GM21528 (cell line): Measurements from ENCODE around the gene HMCN2.
"Not testable (repeated sequence)": the region's sequence is repeated elsewhere in the genome, so short reads cannot be mapped to it uniquely, and the experiment has no call there.

Source experiments
- ATAC-seq: cut with Tn5 transposase; IDR thresholded peaks from one replicate; pipeline ENCODE4 v1.9.1; 2021; ENCODE audit warnings: mild to moderate bottlenecking, moderate library complexity; ENCODE audit not compliant: unreplicated experiment, low FRiP score

The HMCN2 gene

DNA sequence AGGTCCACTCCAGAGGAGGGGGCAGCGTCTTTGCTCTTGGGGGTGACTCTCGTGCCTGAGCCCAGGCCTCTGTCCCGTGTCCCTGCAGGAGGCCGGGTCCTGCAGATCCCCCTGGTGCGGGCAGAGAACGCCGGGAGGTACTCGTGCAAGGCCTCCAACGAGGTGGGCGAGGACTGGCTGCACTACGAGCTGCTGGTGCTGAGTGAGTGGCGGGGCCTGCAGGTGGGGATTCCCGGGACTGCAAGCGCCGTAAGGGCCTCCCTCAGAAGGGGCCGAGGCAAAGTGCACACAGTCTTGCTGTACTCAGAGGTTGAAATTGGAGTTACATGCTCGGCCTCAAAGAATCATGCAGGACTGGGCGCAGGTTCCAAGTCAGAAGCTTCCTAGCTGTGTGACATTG lies 116.5 kb downstream of the HMCN2 start:
- ATAC-seq = no peak

DNA sequence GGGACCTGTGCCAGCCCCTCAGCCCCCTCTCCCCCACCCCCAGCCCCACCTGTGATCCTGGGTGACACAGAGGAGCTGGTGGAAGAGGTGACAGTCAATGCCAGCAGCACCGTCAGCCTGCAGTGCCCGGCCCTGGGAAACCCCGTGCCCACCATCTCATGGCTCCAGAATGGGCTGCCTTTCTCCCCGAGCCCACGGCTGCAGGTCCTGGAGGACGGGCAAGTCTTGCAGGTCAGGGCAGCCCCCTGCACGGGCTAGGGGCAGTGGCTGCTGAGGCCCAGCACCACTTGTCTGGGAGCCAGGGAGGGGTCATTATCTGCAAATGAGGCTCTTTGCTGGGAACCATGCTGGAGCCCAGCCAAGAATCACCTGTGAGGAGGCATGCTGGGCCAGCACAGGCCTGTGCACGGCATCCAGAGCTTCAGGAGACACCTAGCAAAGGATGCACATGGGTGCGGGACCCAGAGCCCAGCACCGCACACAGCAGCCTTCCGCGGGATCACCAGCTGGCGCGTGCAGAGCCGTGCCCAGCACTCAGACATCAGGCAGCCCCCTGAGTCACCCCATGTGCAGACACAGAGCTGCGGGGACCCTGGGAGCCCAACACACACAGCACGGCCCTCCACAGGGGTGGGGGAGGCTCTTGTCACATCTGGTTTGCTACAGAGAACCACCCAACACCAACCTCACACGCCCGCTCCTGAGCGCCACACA lies 117.2 kb downstream of the HMCN2 start:
- ATAC-seq = no peak

DNA sequence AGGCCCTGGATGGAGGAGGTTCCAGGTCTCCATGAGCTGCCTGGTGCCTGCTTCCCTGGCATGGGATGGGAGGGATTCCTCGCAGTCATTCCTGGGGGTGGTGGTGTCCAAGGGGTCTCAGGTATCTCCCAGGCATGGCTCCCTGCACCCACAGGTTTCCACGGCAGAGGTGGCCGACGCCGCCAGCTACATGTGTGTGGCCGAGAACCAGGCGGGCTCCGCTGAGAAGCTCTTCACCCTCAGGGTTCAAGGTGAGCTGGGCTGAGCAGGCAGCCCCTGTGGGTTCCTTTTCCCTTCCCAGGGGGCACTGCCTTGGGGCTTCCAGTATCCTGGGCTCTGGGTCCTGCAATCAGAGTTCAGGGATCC lies 117.8 kb downstream of the HMCN2 start:
- no peak for ATAC-seq

DNA sequence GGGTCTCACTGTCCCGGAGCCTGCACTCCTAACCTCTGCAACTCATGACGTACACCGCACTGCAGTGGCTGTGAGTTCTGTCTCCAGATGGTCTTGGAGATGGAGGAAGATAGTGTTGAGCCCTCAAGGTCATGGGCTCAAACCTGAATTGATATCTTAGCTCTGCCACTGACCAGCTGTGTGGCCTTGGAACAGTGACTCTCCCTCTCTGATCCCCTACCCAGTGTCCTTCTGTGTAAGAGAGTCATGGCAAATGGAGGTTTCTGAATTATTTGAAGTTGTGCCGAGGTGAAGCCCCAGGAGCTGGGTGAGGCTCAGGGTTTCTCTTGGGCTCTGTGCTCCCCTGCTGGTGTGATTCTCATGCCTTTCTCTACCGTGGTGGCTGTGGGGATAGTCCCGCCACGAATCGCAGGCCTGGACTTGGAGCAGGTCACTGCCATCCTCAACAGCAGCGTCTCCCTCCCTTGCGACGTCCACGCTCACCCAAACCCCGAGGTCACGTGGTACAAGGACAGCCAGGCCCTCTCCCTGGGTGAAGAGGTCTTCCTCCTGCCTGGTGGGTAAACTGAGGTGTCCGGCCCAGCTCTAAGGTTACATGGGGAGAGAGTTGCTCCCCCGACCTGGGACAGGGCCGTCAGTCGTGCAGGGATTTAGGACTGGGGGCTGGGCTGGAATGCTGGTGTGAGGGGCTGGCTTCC lies 118.6 kb downstream of the HMCN2 start:
- ATAC-seq = no peak

DNA sequence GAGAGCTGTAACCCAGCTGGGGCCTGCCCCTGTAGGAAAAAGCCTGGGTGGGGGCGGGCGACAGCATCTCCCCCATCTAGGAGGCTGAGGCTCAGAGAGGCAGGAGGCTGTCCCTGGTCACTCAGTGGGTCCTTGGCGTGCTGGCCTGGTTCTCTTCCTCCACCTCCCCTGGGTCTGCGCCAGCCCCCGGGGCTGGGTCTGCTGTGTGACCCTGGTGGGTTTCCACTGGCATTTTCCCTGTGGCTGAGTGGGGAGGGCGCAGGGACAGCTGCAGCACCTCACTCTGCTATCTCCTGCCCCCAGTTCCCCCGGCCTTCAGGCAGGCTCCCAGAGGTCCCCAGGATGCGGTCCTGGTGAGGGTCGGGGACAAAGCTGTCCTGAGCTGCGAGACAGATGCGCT lies 119.7 kb downstream of the HMCN2 start:
- no peak for ATAC-seq

DNA sequence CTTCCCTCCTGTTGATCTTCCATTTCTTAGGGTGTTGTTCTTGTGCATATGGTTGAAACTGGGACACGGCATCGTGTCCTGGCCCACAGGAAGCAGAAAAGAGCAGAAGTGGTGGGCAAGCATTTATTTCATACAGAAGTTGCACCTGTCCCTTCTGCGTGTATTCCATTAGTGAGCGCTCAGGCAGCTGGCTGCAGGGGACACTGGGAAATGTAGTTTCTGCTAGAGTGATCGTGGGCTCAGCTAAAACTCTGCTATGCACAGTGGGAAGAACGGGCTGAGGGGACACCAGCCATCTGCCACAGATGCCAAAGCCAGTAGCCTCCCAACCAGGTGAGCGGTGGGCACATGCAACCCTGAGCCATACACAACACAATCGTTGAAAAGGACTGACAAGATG lies 121.8 kb downstream of the HMCN2 start:
- no peak for ATAC-seq

DNA sequence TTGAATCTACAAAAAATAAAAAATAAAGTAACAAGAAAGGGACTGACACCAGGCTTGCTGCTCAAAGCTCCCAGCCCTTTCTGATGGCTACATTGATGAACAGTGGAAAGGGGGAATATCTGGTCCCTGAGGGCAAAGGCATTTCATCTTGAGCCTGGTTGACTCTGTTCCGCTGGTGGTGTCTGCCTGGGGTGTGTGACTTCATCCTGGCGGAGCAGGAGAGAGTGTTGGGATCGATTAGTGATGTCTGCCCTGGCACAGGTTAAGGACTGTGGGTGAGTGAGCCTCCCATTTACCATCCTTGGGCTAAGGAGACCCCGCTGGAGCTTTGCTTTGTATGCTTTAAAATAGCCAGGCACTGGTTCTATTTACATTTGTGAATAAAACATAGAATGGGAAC lies 122.3 kb downstream of the HMCN2 start:
- no peak for ATAC-seq

DNA sequence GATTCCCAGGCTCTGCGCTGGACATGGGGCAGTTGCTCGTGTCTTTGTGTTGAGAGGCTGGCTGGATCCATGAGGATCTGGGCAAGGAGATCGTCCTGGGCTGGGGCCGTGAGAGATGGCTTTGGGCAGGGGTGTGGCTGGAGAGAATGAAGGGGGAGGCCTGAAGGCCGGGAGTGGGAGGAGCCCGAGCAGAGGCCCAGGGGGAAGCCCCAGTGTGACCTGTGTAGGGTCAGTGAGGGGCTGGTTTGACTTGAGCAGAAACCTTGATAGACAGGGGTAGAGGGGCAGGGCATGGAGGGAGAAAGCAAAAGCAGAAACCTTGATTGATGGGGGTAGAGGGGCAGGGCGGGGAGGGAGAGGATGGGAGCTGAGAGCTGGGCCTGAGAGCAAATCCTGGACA lies 124.8 kb downstream of the HMCN2 start:
- no peak for ATAC-seq

DNA sequence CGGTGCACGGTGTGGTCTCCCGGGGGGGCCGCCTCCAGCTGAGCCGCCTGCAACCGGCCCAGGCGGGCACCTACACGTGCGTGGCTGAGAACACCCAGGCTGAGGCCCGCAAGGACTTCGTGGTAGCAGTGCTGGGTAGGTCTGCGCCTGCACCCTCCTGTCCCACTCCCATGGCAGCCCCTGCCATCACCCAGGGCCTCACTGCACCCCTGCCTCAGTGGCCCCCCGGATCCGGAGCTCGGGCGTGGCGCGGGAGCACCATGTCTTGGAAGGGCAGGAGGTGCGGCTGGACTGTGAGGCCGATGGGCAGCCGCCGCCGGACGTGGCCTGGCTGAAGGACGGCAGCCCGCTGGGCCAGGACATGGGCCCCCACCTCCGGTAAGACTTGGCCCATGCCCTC lies 125.4 kb downstream of the HMCN2 start:
- ATAC-seq = no peak

DNA sequence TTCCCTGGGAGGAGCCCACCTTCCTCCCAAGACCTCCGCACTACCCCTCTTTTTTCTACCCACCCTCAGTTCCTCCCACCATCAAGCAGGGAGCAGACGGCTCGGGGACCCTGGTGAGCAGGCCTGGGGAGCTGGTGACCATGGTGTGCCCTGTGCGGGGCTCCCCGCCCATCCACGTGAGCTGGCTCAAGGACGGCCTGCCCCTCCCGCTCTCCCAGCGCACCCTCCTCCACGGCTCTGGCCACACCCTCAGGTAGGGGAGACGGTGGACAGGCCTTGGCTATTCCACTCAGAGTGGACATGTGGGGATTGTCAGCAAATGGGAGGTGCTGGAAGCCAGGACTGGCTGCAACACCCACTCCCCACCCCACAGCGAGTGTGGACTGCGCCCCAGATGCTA lies 126.3 kb downstream of the HMCN2 start:
- no peak for ATAC-seq

DNA sequence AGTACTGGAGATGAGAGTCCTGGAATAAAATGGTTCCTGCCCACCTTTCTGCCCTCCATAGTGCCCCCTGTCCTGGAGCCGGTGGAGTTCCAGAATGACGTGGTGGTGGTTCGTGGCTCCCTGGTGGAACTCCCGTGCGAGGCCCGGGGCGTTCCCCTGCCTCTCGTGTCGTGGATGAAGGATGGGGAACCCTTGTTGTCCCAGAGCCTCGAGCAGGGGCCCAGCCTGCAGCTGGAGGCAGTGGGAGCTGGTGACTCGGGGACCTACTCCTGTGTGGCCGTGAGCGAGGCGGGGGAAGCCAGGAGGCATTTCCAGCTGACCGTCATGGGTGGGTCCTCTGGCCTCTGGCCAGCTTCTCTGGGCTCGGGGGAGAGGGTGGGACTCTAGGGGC lies 128.1 kb downstream of the HMCN2 start:
- ATAC-seq = no peak

DNA sequence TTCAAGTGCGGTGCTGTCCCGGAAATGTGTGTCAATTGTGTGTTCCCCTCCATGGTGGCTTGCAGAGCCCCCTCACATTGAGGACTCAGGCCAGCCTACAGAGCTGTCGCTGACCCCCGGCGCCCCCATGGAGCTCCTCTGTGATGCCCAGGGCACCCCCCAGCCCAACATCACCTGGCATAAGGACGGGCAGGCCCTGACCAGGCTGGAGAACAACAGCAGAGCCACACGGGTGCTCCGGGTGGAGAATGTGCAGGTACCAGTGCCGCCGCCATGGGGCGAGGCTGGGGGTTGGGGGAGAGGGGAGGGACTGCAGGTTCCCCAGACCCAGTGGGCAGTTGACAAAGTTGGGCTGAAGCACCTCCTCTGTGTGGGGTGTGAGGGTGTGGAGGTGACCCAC lies 128.8 kb downstream of the HMCN2 start:
- no peak for ATAC-seq

DNA sequence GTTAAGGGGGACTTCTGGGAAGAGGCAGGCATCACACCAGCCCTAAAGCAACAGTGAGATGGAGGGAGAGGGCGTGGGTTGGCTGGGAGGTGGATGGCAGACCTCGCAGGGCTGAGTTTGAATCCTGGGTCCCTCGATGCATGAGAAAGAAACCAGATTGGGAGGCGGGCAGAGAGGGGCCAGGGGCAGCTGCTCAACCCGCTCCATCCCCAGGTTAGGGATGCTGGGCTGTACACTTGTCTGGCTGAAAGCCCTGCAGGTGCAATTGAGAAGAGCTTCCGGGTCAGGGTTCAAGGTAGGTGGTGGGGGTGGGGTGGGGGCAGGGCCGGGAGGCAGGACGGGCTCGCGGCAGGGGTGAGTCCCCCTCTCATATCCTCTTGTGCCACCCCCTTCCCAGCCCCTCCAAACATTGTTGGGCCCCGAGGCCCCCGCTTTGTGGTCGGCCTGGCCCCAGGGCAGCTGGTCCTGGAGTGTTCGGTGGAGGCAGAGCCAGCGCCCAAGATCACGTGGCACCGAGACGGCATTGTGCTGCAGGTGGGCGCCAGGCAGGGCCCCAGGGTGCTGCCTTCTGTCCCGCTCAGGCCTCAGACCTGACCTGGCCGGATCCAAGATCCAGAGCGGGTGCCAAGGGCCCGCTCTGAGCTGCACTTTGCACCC lies 129.4 kb downstream of the HMCN2 start:
- no peak for ATAC-seq

DNA sequence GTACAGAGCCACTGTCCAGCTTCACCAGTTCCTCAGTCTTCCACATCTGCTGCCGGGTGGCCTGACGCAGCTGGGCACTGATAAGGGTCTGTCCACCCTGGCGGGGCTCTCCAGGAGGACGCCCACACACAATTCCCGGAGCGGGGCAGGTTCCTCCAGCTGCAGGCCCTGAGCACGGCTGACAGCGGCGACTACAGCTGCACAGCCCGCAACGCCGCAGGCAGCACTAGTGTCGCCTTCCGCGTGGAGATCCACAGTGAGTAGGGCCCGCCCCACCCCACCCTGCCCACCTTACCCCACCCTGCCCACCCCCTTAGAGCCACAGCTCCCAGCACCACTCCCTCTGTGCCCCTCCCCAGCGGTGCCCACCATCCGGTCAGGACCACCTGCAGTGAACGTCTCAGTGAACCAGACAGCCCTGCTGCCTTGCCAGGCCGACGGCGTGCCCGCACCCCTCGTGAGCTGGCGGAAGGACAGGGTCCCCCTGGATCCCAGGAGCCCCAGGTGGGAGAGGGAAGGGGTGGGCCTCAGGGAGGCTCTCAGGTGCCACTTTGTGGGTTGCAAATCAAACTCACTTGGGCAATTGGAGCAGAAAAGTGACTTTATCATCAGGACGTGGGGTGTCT lies 130.4 kb downstream of the HMCN2 start:
- ATAC-seq = no peak

DNA sequence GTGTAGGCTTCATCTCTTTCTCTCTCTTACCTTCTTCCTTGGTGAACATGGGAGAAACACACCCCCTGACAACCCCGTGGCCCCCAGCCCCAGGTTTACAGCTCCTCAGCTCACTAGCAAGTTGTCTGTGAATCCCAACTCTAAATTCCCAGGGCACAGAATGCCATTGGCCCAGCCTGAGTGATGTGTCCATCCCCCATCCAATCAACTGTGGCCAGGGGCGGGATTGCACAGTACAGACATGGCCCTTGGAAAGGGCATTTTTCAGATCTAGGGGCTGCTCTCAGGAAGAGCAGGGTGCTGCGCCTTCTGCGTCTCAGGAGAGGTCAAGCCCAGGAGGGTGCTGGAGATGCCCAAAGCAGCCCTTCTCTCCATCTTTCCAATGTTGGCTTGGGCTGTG lies 131.0 kb downstream of the HMCN2 start:
- no peak for ATAC-seq

DNA sequence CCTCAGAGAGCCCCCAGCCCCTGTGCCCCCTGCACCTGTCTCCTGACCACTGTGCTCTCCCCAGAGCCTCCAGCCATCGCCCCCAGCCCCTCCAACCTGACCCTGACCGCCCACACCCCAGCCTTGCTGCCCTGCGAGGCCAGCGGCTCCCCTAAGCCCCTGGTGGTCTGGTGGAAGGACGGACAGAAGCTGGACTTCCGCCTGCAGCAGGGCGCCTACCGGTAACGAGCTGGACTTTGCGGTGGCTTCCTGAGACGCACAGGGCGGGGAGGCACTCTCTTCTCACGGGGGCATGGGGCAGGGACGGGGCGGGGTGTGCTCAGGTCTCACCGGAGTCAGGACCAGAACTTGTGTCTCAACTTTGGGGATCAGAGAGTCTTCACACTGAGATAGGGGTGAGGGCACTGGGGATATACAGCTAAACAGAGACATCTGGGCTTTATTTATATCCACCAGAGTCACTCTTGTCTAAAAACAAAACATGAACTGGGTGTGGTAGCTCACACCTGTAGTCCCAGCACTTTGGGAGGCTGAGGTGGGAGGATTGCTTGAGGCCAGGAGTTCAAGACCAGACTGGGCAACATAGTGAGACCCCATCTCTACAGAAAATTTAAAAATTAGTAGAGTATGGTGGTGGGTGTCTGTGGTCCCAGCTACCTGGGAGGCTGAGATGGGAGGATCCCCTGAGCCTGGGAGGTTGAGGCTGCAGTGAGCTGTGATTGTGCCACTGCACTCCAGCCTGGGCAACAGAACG lies 133.1 kb downstream of the HMCN2 start:
- ATAC-seq = no peak

DNA sequence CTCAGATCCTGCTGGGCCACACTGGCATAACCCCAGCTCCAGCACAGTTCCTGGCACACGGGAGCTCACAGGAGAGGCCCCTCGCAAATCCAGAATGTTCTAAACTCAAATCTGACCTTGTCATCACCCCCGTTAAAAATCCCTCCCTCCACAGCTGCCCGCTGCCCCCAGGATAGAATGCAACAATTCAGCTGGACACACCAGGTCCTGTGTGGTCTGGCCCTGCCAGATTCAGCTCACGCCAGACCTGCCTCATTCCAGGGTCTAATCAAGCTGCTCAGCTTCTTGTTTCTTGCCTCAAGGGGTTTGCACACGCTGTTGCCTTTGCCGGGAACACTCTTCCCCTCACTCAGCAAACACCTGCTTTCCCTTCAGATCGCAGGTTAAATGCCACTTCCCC lies 134.2 kb downstream of the HMCN2 start:
- ATAC-seq = no peak

DNA sequence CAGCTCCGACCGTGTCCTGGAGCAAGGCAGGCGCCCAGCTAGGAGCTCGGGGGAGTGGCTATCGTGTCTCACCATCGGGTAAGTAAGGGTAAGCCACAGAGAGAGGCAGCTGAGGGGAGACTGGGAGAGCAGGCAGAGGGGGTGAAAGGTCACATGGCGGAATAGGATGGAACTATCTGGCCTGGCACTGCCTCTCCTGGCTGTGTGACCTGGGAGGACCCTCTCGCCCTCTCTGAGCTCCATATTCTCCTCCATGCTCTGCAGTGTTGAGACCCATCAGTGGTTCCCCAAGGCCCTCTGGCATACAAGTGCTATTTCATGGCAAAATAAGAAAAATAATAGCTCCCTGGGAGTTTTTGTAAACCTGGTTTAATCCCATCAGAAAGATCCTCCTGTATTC lies 135.3 kb downstream of the HMCN2 start:
- ATAC-seq = no peak

DNA sequence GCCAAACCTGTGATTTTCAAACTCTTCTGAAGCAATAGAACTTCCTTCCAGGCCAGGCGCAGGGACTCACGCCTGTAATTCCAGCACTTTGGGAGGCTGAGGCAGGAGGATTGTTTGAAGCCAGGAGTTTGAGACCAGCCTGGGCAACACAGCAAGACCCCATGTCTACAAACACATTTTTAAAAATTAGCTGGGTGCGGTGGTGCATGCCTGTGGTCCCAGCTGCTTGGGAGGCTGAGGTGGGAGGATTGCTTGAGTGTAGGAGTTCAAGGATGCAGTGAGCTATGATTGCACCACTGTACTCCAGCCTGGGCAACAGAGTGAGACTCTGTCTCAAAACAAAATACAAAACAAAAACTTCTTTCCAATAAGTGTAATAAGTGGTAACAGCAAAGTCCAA lies 136.2 kb downstream of the HMCN2 start:
- not testable (repeated sequence) for ATAC-seq

DNA sequence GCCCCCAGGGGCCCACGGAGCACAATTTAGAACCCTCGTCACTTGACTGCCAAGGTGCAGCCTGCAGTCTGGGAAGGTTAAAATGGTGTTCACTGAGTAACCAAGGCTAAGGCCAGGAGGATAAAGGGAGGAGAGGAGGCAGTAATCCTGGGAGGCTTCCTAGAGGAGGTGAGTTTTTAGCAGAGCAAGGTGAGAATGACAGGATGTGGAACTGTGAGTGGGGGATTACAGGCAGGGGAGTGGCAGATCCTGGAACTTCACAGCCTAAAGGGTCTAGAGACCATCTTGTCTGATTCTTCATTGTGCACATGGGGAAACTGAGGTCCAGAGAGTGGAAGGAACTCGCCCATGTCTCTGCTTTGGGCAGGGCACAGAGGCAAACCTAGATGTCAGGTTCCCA lies 136.7 kb downstream of the HMCN2 start:
- no peak for ATAC-seq
